ENCODE data around the gene MT3.
"Not testable (repeated sequence)": the region's sequence is repeated elsewhere in the genome, so short reads cannot be mapped to it uniquely, and the experiment has no call there.

MT3 gene

GRCh38 chr16:56580391-56581048 lies 8.8 kb upstream of the MT3 start:
- no peak for TF ChIP-seq CTCF (IDR thresholded peaks at IDR 0.05; ENCODE audit: insufficient read depth, missing control alignments)
- FAIRE-seq: no peak
- DNase-seq (ENCODE audit: insufficient read length, low spot score): no peak

GRCh38 chr16:56582911-56583310 lies 6.4 kb upstream of the MT3 start:
- FAIRE-seq; DNase-seq (ENCODE audit: insufficient read length, low spot score): not testable (repeated sequence)

- FAIRE-seq: no peak
- no peak for TF ChIP-seq CTCF (IDR thresholded peaks at IDR 0.05; ENCODE audit: insufficient read depth, missing control alignments)
- DNase-seq (ENCODE audit: insufficient read length, low spot score): no peak
Measured at GRCh38 chr16:56583351-56584168, 5.8 kb upstream of the MT3 start.

- FAIRE-seq (no peak), DNase-seq (ENCODE audit: insufficient read length, low spot score) (no peak)
- no peak for TF ChIP-seq CTCF (IDR thresholded peaks at IDR 0.05; ENCODE audit: insufficient read depth, missing control alignments)
Measured at GRCh38 chr16:56584276-56584675, 5.1 kb upstream of the MT3 start.

- no peak for DNase-seq (ENCODE audit: insufficient read length, low spot score)
- no peak for FAIRE-seq
- no peak for TF ChIP-seq CTCF (IDR thresholded peaks at IDR 0.05; ENCODE audit: insufficient read depth, missing control alignments)
Measured at GRCh38 chr16:56588781-56589140, 567 bp upstream of the MT3 start.

- DNase-seq (ENCODE audit: insufficient read length, low spot score) (no peak), FAIRE-seq (no peak)
- no peak for TF ChIP-seq CTCF (IDR thresholded peaks at IDR 0.05; ENCODE audit: insufficient read depth, missing control alignments)
Measured at GRCh38 chr16:56591377-56592060, 2.2 kb downstream of the MT3 start.

- FAIRE-seq (no peak), DNase-seq (ENCODE audit: insufficient read length, low spot score) (no peak)
- no peak for TF ChIP-seq CTCF (IDR thresholded peaks at IDR 0.05; ENCODE audit: insufficient read depth, missing control alignments)
Measured at GRCh38 chr16:56593573-56594291, 4.4 kb downstream of the MT3 start.
